Measurements from ENCODE around the gene URB1. TPM values are rescaled to one million over a fixed set of nuclear protein-coding genes. Genes with fewer than 3 reads are reported as not detected.
"Not testable (repeated sequence)": the region's sequence is repeated elsewhere in the genome, so short reads cannot be mapped to it uniquely, and the experiment has no call there.

URB1 gene
- total RNA-seq, 4 donors from 2014 or later: 4.4 to 14.9 (median 11.0) TPM

- Histone ChIP-seq H3K9me3 (no peaks in the 10 kb centered on the region), H3K36me3 (peaks cover 0 to 37% (median 0%) of the 10 kb centered on the region in 3 donors), H3K4me3 (no peak overlapping the region), H3K27me3 (no peaks in the 10 kb centered on the region), H3K4me1 (no peaks in the 10 kb centered on the region), H3K27ac (peak overlapping the region in 1 of 4 donors; percentile 40)
- TF ChIP-seq CTCF (IDR thresholded peaks at IDR 0.05) (no peak), POLR2A (IDR thresholded peaks at IDR 0.05) (no peak)
- DNase-seq: no peak
These were observed 20.1 kb downstream of the URB1 start for GRCh38 chr21:32372755-32373154.

GRCh38 chr21:32371913-32372314, 20.9 kb downstream of the URB1 start:
- Histone ChIP-seq H3K36me3 (peaks cover 0 to 40% (median 3%) of the 10 kb centered on the region in 3 donors), H3K4me1 (no peaks in the 10 kb centered on the region), H3K27me3 (no peaks in the 10 kb centered on the region), H3K4me3 (no peak overlapping the region), H3K9me3 (no peaks in the 10 kb centered on the region), H3K27ac (peak overlapping the region in 2 of 4 donors; percentile 40 to 56)
- no peak for DNase-seq
- TF ChIP-seq POLR2A (IDR thresholded peaks at IDR 0.05) (no peak), CTCF (IDR thresholded peaks at IDR 0.05) (no peak)

GRCh38 chr21:32370998-32371766, 21.6 kb downstream of the URB1 start:
- TF ChIP-seq POLR2A (IDR thresholded peaks at IDR 0.05) (no peak), CTCF (IDR thresholded peaks at IDR 0.05) (no peak)
- H3K36me3 ChIP-seq: peaks cover 0 to 45% (median 3%) of the 10 kb centered on the region in 3 donors
- H3K9me3 ChIP-seq: no peaks in the 10 kb centered on the region
- no peak for DNase-seq
- no peaks in the 10 kb centered on the region for H3K27me3 ChIP-seq
- H3K4me1 ChIP-seq: no peaks in the 10 kb centered on the region
- no peak overlapping the region for H3K4me3 ChIP-seq
- H3K27ac ChIP-seq: peak overlapping the region in 1 of 4 donors; percentile 40

GRCh38 chr21:32368961-32369360, 23.9 kb downstream of the URB1 start:
- H3K4me1 ChIP-seq, DNase-seq, H3K27ac ChIP-seq, H3K27me3 ChIP-seq, H3K4me3 ChIP-seq, H3K9me3 ChIP-seq: not testable (repeated sequence)
- peaks cover 0 to 52% (median 3%) of the 10 kb centered on the region in 3 donors for H3K36me3 ChIP-seq

- no peak overlapping the region for H3K27ac ChIP-seq
These were observed 24.4 kb downstream of the URB1 start for GRCh38 chr21:32368386-32368785.

More at GRCh38 chr21:32368386-32368785, 24.4 kb downstream of the URB1 start:
- TF ChIP-seq POLR2A (IDR thresholded peaks at IDR 0.05) (no peak), CTCF (IDR thresholded peaks at IDR 0.05) (no peak)
- no peak overlapping the region for H3K4me3 ChIP-seq
- H3K27me3 ChIP-seq: no peaks in the 10 kb centered on the region
- H3K9me3 ChIP-seq: no peaks in the 10 kb centered on the region
- no peak for DNase-seq
- no peaks in the 10 kb centered on the region for H3K4me1 ChIP-seq
- peaks cover 0 to 57% (median 3%) of the 10 kb centered on the region in 3 donors for H3K36me3 ChIP-seq

Data from Peyer's patch (tissue), 4 donors.